Mammary epithelial cell (primary cell): ENCODE results near the gene MAD2L1.

Source experiments
- EZH2 ChIP-seq: IDR thresholded peaks from 2 replicates; pipeline ENCODE4 v1.6.1; 2012; ENCODE audit warnings: low read length, inconsistent platforms, borderline replicate concordance
- TF ChIP-seq, protein P1 (sequence below), 2 donors: IDR thresholded peaks in 1 of 2; conservative IDR thresholded peaks in 1 of 2; 2 replicates each; pipeline ENCODE4 v1.5.1; 2011 to 2012; ENCODE audit warnings: inconsistent platforms in 2 of 2, low read length in 2 of 2, mild to moderate bottlenecking in 2 of 2, control low read depth in 1 of 2, low read depth in 1 of 2; ENCODE audit not compliant: insufficient read depth in 1 of 2; ENCODE audit errors: extremely low read depth in 1 of 2

DNA sequence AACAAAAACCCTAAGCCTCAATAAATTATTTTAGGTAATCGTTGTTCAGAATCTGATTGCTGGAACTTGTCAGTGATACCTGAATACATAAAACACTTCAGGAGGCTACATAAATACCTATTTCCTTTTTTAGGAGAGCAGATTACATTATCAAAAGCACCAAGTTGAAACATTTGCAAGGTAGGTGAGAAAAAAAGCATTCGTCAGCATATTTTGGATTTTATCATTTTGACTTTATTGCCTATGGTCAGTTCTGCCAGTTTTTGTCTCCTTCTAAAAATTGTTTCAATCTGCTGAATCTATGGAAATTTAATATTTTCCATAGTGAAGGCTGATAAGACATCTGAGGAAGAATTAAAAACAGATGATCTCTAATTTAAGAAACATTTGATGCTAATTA, 16.5 kb upstream of the MAD2L1 start:
- TF ChIP-seq, protein P1, sequence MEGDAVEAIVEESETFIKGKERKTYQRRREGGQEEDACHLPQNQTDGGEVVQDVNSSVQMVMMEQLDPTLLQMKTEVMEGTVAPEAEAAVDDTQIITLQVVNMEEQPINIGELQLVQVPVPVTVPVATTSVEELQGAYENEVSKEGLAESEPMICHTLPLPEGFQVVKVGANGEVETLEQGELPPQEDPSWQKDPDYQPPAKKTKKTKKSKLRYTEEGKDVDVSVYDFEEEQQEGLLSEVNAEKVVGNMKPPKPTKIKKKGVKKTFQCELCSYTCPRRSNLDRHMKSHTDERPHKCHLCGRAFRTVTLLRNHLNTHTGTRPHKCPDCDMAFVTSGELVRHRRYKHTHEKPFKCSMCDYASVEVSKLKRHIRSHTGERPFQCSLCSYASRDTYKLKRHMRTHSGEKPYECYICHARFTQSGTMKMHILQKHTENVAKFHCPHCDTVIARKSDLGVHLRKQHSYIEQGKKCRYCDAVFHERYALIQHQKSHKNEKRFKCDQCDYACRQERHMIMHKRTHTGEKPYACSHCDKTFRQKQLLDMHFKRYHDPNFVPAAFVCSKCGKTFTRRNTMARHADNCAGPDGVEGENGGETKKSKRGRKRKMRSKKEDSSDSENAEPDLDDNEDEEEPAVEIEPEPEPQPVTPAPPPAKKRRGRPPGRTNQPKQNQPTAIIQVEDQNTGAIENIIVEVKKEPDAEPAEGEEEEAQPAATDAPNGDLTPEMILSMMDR (conservative IDR thresholded peaks at IDR 0.05 in 1 of 2, IDR thresholded peaks at IDR 0.05 in 1 of 2; ENCODE audit: extremely low read depth in 1 of 2, insufficient read depth in 1 of 2, low read depth in 1 of 2, low read length in 2 of 2): no peak
- no peak for TF ChIP-seq EZH2
